Measurements from ENCODE around the gene LGALS9.
A peak's percentile ranks its signal among the peaks of the same experiment; 100 is the strongest.

Gene LGALS9

GRCh38 chr17:27630607-27631410 is at the start of gene LGALS9:
TSS of gene LGALS9 (plus strand) at chr17:27631188. CDS start at chr17:27631266, 78 bp downstream.
- DNase-seq: peak in 1 of 2 experiments; percentile 41

GRCh38 chr17:27582696-27583095 is 48.3 kb upstream of the LGALS9 start:
- no peak for DNase-seq

GRCh38 chr17:27585153-27585681 is 45.8 kb upstream of the LGALS9 start:
- DNase-seq: no peak

- no peak for DNase-seq
These were observed 45.2 kb upstream of the LGALS9 start for GRCh38 chr17:27585792-27586191.

- no peak for DNase-seq
These were observed 44.7 kb upstream of the LGALS9 start for GRCh38 chr17:27586203-27586721.

- DNase-seq: no peak
These were observed 42.6 kb upstream of the LGALS9 start for GRCh38 chr17:27588354-27588753.

GRCh38 chr17:27590864-27591263 is 40.1 kb upstream of the LGALS9 start:
- no peak for DNase-seq

GRCh38 chr17:27591986-27592385 is 39.0 kb upstream of the LGALS9 start:
- DNase-seq: no peak

- no peak for DNase-seq
These were observed 37.6 kb upstream of the LGALS9 start for GRCh38 chr17:27593232-27593856.

- DNase-seq: no peak
These were observed 37.1 kb upstream of the LGALS9 start for GRCh38 chr17:27593857-27594255.

- no peak for DNase-seq
These were observed 35.8 kb upstream of the LGALS9 start for GRCh38 chr17:27595208-27595607.

- DNase-seq: no peak
These were observed 34.9 kb upstream of the LGALS9 start for GRCh38 chr17:27596096-27596495.

- no peak for DNase-seq
These were observed 34.3 kb upstream of the LGALS9 start for GRCh38 chr17:27596566-27597187.

- DNase-seq: no peak
These were observed 33.8 kb upstream of the LGALS9 start for GRCh38 chr17:27597188-27597580.

GRCh38 chr17:27597783-27598320 is 33.1 kb upstream of the LGALS9 start:
- no peak for DNase-seq

GRCh38 chr17:27598337-27599050 is 32.5 kb upstream of the LGALS9 start:
- no peak for DNase-seq

- no peak for DNase-seq
These were observed 30.5 kb upstream of the LGALS9 start for GRCh38 chr17:27600471-27600870.

GRCh38 chr17:27601069-27601974 is 29.7 kb upstream of the LGALS9 start:
- DNase-seq: peak; percentile 87 to 89

- no peak for DNase-seq
These were observed 29.0 kb upstream of the LGALS9 start for GRCh38 chr17:27601975-27602302.

- peak; percentile 82 for DNase-seq
These were observed 28.1 kb upstream of the LGALS9 start for GRCh38 chr17:27602721-27603420.

- DNase-seq: no peak
These were observed 27.6 kb upstream of the LGALS9 start for GRCh38 chr17:27603421-27603770.
